GM19099 (cell line): ENCODE results near the gene IL18R1.

Experiments used
- POLR2A ChIP-seq: IDR thresholded peaks from 3 replicates; pipeline ENCODE4 v1.6.1; 2011; ENCODE audit warnings: low read depth; ENCODE audit not compliant: insufficient read length; ENCODE audit errors: extremely low read depth

The IL18R1 gene

GRCh38 chr2:102397209-102397608, 41.6 kb downstream of the IL18R1 start:
- TF ChIP-seq POLR2A = no peak

- no peak for TF ChIP-seq POLR2A
Observed at GRCh38 chr2:102399499-102400141, 44.0 kb downstream of the IL18R1 start.

- no peak for TF ChIP-seq POLR2A
Observed at GRCh38 chr2:102401456-102401855, 45.9 kb downstream of the IL18R1 start.

DNA sequence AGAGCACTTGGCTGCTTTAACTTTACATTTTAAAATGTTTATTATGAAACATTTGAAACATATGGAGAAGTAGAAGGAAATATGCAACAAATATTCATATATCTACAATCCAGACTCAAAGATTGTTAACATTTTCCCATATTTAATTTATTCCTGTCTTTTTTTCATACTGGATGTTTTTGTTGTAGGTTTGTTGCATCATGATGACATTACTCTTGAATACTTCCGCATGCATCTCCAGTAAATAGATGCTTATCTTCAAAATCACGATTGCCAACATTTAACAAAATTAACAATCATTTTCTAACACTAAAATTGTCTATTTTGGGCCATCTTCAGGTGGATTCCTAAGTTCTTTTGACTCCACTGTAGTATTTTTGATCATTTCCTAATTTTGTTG, 46.3 kb downstream of the IL18R1 start:
- no peak for TF ChIP-seq POLR2A

GRCh38 chr2:102410952-102411351, 55.4 kb downstream of the IL18R1 start:
- no peak for TF ChIP-seq POLR2A

DNA sequence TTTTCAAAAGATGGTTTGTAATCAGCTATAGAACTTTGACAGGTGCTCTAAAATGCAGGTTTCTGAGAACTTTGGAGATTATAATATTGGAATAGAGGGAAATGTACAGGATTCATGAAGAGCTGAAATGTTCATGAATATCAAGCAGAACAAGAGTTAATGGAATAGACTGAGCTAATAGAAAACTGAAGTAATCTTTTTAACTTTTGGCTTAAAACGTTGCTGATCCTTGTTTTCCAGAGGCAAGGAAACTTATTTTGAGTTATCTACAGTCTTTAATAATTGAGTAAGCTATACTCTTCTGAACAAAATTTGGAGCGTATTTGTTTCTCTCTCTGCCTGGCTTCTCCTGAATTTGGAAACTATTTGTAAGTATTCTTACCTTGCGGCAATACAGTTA, 56.6 kb downstream of the IL18R1 start:
- TF ChIP-seq POLR2A = no peak

DNA sequence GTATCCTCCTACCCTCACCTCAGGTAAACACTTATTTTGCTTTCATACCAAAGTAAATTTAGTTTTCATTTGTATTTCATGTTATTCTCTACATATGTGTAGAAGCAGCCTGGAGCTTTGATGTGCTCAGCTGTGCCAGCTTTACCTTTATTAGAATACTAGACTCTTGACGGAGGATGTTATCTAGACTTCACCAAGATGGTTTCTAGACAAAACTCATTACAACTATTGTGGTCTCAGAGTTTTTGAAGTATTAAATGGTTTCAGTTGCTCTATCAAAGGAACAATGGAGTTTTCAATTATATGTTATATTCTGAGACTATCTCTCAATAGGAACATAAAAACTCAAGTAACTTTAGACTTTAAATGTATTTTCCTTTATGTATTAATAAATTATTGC, 62.4 kb downstream of the IL18R1 start:
- TF ChIP-seq POLR2A = no peak

- no peak for TF ChIP-seq POLR2A
Observed at GRCh38 chr2:102418421-102418961, 62.9 kb downstream of the IL18R1 start.

DNA sequence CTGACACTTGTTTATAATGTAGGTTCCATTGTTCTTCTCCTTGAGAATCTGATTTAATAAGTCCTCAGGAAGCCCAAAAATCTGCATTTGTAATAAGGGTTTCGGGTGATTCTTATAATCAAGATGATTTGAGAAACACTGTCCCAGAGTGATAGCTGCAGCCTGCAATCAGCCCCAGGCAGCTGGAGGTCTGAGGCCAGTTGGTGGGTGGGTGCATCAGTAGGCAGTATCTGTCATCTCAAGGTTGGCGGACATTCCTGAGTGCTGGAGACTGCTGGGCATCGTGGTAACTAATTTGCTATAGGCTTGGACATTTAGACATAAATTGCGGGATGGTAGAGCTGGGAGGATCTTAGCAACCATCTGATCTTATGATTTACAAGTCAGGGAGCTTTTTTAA, 64.7 kb downstream of the IL18R1 start:
- no peak for TF ChIP-seq POLR2A

DNA sequence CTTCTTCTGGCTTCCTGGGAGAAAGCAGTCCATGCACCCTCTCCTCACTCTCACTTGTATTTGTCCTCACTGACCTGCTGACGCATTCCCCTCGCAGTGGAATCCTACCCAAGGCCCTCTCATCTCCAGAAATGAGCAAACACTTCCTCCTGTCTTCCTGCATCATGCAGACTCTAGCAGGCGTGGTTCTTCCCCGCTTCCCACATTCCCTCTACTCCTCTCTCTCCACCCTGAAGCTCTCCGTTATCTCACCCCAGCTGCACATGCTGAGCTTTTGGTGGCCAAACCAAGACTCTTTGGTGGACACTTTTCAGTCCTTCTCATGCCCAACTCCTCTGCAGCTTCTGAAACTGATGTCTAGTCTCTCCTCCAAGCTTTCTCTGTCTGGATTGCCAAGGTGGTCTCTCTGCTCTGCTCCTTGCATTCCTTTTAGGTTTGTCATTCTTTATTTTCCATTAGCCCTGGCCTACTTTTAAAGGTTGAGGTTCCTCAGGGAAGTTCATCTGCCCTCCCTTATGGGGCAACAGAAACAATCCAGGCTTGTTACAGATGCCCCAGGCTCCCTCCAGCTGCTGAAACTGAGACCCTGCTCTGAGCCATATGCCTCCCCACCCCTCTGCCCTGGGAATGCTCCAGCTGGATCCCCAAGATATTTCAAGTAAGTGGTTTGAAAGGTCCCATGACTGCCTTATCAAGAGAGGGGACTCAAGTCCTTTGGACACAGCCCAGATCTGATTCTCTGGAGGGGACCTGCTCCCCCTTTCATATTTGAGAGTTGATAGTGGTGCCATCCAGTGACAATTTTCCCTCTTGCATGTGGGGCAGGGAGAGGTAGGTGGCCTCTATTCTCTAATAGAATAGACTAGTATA, 66.5 kb downstream of the IL18R1 start:
- no peak for TF ChIP-seq POLR2A

DNA sequence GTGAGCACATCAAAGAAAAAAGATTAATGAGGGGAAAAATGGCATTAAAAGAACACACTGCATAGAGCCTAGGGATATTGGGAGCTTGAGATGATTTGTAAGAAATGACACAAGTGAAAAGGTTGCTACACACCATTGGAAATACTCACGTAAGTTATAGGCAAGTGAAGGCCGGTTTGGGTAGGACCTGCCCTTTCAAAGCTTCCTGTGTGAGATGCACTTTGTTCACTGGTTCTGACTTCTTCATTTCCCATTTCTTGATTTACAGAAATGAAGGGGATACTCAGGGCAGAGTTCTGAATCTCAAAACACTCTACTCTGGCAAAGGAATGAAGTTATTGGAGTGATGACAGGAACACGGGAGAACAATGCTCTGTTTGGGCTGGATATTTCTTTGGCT, 67.3 kb downstream of the IL18R1 start, which contains the start of gene IL18RAP:
IL18RAP (plus strand) TSS at position 251 of the 400 bp plus-strand sequence; CDS start at position 369, 118 bp downstream.
- TF ChIP-seq POLR2A = no peak

GRCh38 chr2:102423368-102423767, 67.8 kb downstream of the IL18R1 start:
- TF ChIP-seq POLR2A = no peak

GRCh38 chr2:102424754-102425153, 69.2 kb downstream of the IL18R1 start:
- no peak for TF ChIP-seq POLR2A

DNA sequence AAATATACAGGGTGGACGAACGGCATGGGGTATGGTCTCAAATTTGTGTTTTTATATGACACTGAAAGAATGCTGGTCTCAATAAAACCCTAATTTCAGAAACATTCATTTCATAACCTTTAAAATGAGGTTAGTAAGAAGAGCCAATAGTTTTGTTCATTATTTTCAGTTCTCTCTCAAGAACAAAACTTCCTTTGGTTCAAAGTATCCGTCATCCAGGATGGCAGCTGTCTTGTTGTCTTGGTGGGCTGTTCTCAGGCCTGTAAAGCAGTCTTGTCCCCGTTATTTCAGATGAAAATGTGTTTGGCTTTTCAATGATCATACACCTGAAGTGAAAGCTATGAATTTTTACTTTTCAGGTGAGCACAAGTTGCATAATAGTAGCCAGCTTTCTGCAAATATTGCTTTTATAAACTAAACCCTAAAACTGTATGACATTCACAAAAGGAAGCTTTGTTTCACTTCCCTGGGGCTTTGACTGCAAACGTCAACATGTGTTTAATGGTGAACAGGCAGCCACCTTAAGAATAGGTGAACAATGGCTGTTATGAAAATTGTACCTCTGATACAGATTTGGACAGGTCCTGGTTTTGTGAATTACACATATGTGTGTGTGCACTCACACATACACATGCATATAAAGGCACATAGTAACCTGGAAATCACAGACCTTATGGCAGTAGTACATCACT, 70.0 kb downstream of the IL18R1 start:
- no peak for TF ChIP-seq POLR2A

DNA sequence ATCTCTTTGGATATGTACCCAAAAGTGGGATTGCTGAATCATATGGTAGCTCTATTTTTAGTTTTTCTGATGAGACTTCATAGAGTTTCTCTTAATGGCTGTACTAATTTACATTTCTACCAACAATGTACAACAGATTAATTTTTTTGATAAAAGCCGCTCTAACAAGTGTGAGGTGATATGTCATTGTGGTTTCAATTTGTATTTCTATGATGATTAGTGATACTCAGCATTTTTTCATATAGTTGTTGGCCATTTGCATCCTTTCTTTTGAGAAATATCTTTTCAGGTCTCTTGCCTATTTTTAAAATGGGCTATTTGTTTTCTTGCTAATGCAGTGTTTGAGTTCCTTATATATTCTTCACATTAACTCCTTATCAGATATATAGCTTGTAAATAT, 71.7 kb downstream of the IL18R1 start:
- no peak for TF ChIP-seq POLR2A

DNA sequence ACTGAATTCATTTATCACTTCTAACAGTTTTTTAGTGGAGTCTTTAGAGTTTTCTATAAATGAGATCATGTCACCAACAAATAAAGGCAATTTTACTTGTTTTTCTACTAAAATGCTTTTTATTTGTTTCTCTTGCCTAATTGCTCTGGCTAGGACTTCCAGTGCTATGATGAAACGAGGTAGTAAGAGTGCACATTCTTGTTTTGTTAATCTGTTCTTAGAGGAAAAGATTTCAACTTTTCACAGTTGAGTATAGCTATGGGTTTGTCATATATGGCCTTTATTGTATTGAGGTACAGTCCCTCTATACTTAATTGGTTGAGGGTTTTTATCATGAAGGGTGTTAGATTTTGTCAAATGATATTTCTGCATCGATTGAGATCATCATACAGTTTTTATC, 73.0 kb downstream of the IL18R1 start:
- no peak for TF ChIP-seq POLR2A

DNA sequence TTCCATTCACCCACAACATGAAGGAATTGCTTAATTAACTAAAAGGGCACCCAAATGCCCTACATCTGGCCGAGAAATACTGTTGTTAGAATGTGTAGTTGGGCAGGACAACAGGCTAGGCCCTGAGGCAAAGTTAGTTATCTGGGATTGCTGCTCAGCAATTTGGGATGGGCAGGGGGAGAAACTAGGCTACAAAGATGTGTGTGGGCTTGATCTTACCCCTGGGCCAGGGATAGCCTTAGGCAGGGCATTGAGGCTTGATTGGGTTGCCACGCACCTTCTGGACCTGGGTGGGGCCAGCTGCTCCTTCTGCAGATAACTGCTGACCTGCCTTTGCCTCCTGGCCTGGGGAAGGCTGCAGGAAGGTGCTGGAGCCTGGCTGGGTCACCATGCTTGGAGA, 76.8 kb downstream of the IL18R1 start:
- no peak for TF ChIP-seq POLR2A
